H9 (cell line): ENCODE data around the gene LMLN. TPM values are rescaled to one million over a fixed set of nuclear protein-coding genes. Genes with fewer than 3 reads are reported as not detected.
A peak's percentile ranks its signal among the peaks of the same experiment; 100 is the strongest.
"Not testable (repeated sequence)": the region's sequence is repeated elsewhere in the genome, so short reads cannot be mapped to it uniquely, and the experiment has no call there.

Experiments
- DNase-seq: peaks from one replicate; pipeline ENCODE4 v3.0.0-alpha.2; 2017
- H2AFZ ChIP-seq: one replicate; pipeline ENCODE4 v1.6.1; 2013; ENCODE audit warnings: mild to moderate bottlenecking, low read length, control low read depth, moderate library complexity
- H2AK5ac ChIP-seq: 2 replicates; pipeline ENCODE4 v1.6.1; 2013; ENCODE audit warnings: low read length, control low read depth, mixed read lengths; ENCODE audit not compliant: insufficient read length
- H2BK120ac ChIP-seq: one replicate; pipeline ENCODE4 v1.6.1; 2013; ENCODE audit warnings: low read depth, mild to moderate bottlenecking, low read length, control low read depth, inconsistent platforms; ENCODE audit not compliant: poor library complexity, severe bottlenecking
- H2BK12ac ChIP-seq: 2 replicates; pipeline ENCODE4 v1.6.1; 2013; ENCODE audit warnings: low read length, control low read depth, mixed read lengths, low read depth; ENCODE audit not compliant: insufficient read length
- H2BK15ac ChIP-seq: 2 replicates; pipeline ENCODE4 v1.6.1; 2013; ENCODE audit warnings: low read depth, low read length, control low read depth
- H2BK20ac ChIP-seq: one replicate; pipeline ENCODE4 v1.6.1; 2013; ENCODE audit warnings: low read depth, mild to moderate bottlenecking, low read length, control low read depth, inconsistent platforms; ENCODE audit not compliant: poor library complexity, severe bottlenecking
- H2BK5ac ChIP-seq: 2 replicates; pipeline ENCODE4 v1.6.1; 2013; ENCODE audit warnings: low read length, control low read depth, mixed read lengths; ENCODE audit not compliant: insufficient read length
- H3K14ac ChIP-seq: 2 replicates; pipeline ENCODE4 v1.6.1; 2013; ENCODE audit warnings: low read length, control low read depth; ENCODE audit not compliant: insufficient read depth
- H3K18ac ChIP-seq: 2 replicates; pipeline ENCODE4 v1.6.1; 2013; ENCODE audit warnings: low read depth, mild to moderate bottlenecking, mixed read lengths, low read length, control low read depth; ENCODE audit not compliant: insufficient read length
- H3K23ac ChIP-seq: 2 replicates; pipeline ENCODE4 v1.6.1; 2013; ENCODE audit warnings: low read length, control low read depth, mixed read lengths, low read depth; ENCODE audit not compliant: insufficient read length
- H3K23me2 ChIP-seq: 2 replicates; pipeline ENCODE4 v1.6.1; 2013; ENCODE audit warnings: low read depth, mild to moderate bottlenecking, mixed read lengths, low read length, control low read depth; ENCODE audit not compliant: insufficient read length, poor library complexity, severe bottlenecking
- H3K27ac ChIP-seq: 2 replicates; pipeline ENCODE4 v1.5.1; 2013; ENCODE audit warnings: low read length, control low read depth, mixed read lengths, low read depth; ENCODE audit not compliant: insufficient read length
- H3K27me3 ChIP-seq: 2 replicates; pipeline ENCODE4 v1.6.1; 2013; ENCODE audit warnings: low read length, control low read depth, inconsistent platforms; ENCODE audit not compliant: insufficient read depth
- H3K4ac ChIP-seq: 2 replicates; pipeline ENCODE4 v1.6.1; 2013; ENCODE audit warnings: low read depth, mild to moderate bottlenecking, control low read depth, inconsistent platforms, low read length, moderate library complexity
- H3K4me1 ChIP-seq: 2 replicates; pipeline ENCODE4 v1.6.1; 2013; ENCODE audit warnings: low read length, control low read depth, inconsistent platforms; ENCODE audit not compliant: insufficient read depth
- H3K4me2 ChIP-seq: 2 replicates; pipeline ENCODE4 v1.6.1; 2013; ENCODE audit warnings: low read length, control low read depth, mixed read lengths; ENCODE audit not compliant: insufficient read length, insufficient read depth
- H3K56ac ChIP-seq: 2 replicates; pipeline ENCODE4 v1.6.1; 2013; ENCODE audit warnings: low read depth, mild to moderate bottlenecking, mixed read lengths, low read length, control low read depth; ENCODE audit not compliant: insufficient read length
- H3K79me1 ChIP-seq: 2 replicates; pipeline ENCODE4 v1.6.1; 2013; ENCODE audit warnings: low read depth, mild to moderate bottlenecking, moderate library complexity, low read length, control low read depth, inconsistent platforms; ENCODE audit not compliant: insufficient read depth, poor library complexity, severe bottlenecking
- H3K79me2 ChIP-seq: 2 replicates; pipeline ENCODE4 v1.6.1; 2013; ENCODE audit warnings: low read length, control low read depth, inconsistent platforms; ENCODE audit not compliant: insufficient read depth
- H3K9ac ChIP-seq: 2 replicates; pipeline ENCODE4 v1.6.1; 2013; ENCODE audit warnings: low read length, control low read depth, mixed read lengths; ENCODE audit not compliant: insufficient read length; ENCODE audit errors: extremely low read depth
- H3K9me3 ChIP-seq: one replicate; pipeline ENCODE4 v1.6.1; 2013; ENCODE audit warnings: low read depth, low read length, inconsistent platforms; ENCODE audit not compliant: control insufficient read depth
- H3T11ph ChIP-seq: one replicate; pipeline ENCODE4 v1.6.1; 2013; ENCODE audit warnings: mild to moderate bottlenecking, low read length, control low read depth, inconsistent platforms
- H4K20me1 ChIP-seq: one replicate; pipeline ENCODE4 v1.6.1; 2013; ENCODE audit not compliant: control insufficient read depth, insufficient read length, insufficient read depth
- H4K5ac ChIP-seq: 2 replicates; pipeline ENCODE4 v1.6.1; 2013; ENCODE audit warnings: low read depth, mild to moderate bottlenecking, mixed read lengths, low read length, control low read depth; ENCODE audit not compliant: insufficient read length
- H4K8ac ChIP-seq: replicated peaks from 2 replicates; pipeline ENCODE4 v1.6.1; 2013; ENCODE audit warnings: low read length, control low read depth, mixed read lengths, low read depth; ENCODE audit not compliant: insufficient read length
- H4K91ac ChIP-seq: 2 replicates; pipeline ENCODE4 v1.6.1; 2013; ENCODE audit warnings: low read depth, mild to moderate bottlenecking, moderate library complexity, mixed read lengths, low read length, control low read depth; ENCODE audit not compliant: insufficient read length
- H3K27ac Mint-ChIP-seq, 3 experiments: 2 replicates in 2 of 3; 3 replicates in 1 of 3; pipeline ENCODE4 v1.8.0; 2020 to 2021; ENCODE audit warnings: mixed read lengths in 3 of 3, mild to moderate bottlenecking in 1 of 3, moderate library complexity in 1 of 3
- H3K27me3 Mint-ChIP-seq: 2 replicates; pipeline ENCODE4 v1.8.0; 2021; ENCODE audit warnings: low read depth, mild to moderate bottlenecking, moderate library complexity, mixed read lengths
- H3K36me3 Mint-ChIP-seq, 3 experiments: 2 replicates in 2 of 3; 3 replicates in 1 of 3; pipeline ENCODE4 v1.8.0; 2020 to 2021; ENCODE audit warnings: low read depth in 3 of 3, mixed read lengths in 3 of 3; ENCODE audit not compliant: insufficient read depth in 1 of 3
- H3K4me1 Mint-ChIP-seq, 2 experiments: 2 replicates each; pipeline ENCODE4 v1.8.0; 2020; ENCODE audit warnings: mixed read lengths in 2 of 2
- H3K4me3 Mint-ChIP-seq, 2 experiments: 2 replicates in 1 of 2; 3 replicates in 1 of 2; pipeline ENCODE4 v1.8.0; 2020 to 2021; ENCODE audit warnings: mild to moderate bottlenecking in 2 of 2, mixed read lengths in 2 of 2, moderate library complexity in 1 of 2
- H3K9me3 Mint-ChIP-seq, 2 experiments: 2 replicates in 1 of 2; 3 replicates in 1 of 2; pipeline ENCODE4 v1.8.0; 2020; ENCODE audit warnings: mild to moderate bottlenecking in 2 of 2, mixed read lengths in 2 of 2, moderate library complexity in 1 of 2
- WGBS: extraction: QIAGEN DNeasy Blood & Tissue Kit; methylation state at CpG from one replicate; pipeline ENCODE4 v1.1.7; 2013; ENCODE audit warnings: missing lambda C conversion rate, low lambda C conversion rate, mixed read lengths; ENCODE audit not compliant: insufficient read length; ENCODE audit errors: extremely low coverage; 5-methylcytosine and 5-hydroxymethylcytosine counted together
- total RNA-seq: library from RNA; stranded (reverse); gene quantifications from 2 replicates; pipeline ENCODE4 v1.2.1, GENCODE V29; 2021
- TF ChIP-seq, protein P1 (sequence below): fragments of 200-600 bp; sonication (generic); conservative IDR thresholded peaks from 3 replicates; pipeline ENCODE4 v1.8.0; 2021; ENCODE audit warnings: antibody characterized with exemption, mild to moderate bottlenecking

Gene LMLN
- total RNA-seq, 1 experiment from 2014 or later, result 3.8 TPM

- H3K9me3 ChIP-seq, result no peaks in the 10 kb centered on the region
- peak; percentile 53 for DNase-seq
- no peak overlapping the region for H4K8ac ChIP-seq
- H3K27ac Mint-ChIP-seq, result no peak overlapping the region
- H3K18ac ChIP-seq, result no peak overlapping the region
- H3K79me2 ChIP-seq, result no peaks in the 10 kb centered on the region
- H3K4ac ChIP-seq, result no peak overlapping the region
- no peaks in the 10 kb centered on the region for H4K20me1 ChIP-seq
- H3K9me3 Mint-ChIP-seq, result peaks cover 5% of the 10 kb centered on the region in 2 experiments
- H3T11ph ChIP-seq, result no peak overlapping the region
- no peaks in the 10 kb centered on the region for H3K4me1 Mint-ChIP-seq
- no CpG with 5 or more reads among the region's 33 CpGs for WGBS
- H3K79me1 ChIP-seq, result no peaks in the 10 kb centered on the region
- no peak overlapping the region for H2BK20ac ChIP-seq
- peaks cover 7% of the 10 kb centered on the region for H3K23me2 ChIP-seq
- H2BK15ac ChIP-seq, result no peak overlapping the region
- no peak overlapping the region for H3K9ac ChIP-seq
- H4K5ac ChIP-seq, result no peak overlapping the region
- H2BK12ac ChIP-seq, result no peak overlapping the region
- H3K27me3 Mint-ChIP-seq, result peaks cover 86% of the 10 kb centered on the region
- H3K14ac ChIP-seq, result no peak overlapping the region
- H3K56ac ChIP-seq, result no peak overlapping the region
- H2AFZ ChIP-seq, result no peak overlapping the region
- peak overlapping the region; percentile 36 for H3K4me2 ChIP-seq
- H4K91ac ChIP-seq, result no peak overlapping the region
- no peak overlapping the region for H3K23ac ChIP-seq
- peak overlapping the region; percentile 44 to 68; a peak in 4 of 5 replicates for H3K4me3 Mint-ChIP-seq
- no peak overlapping the region for H2BK5ac ChIP-seq
- no peak overlapping the region for H2BK120ac ChIP-seq
- no peaks in the 10 kb centered on the region for H3K36me3 Mint-ChIP-seq
- no peaks in the 10 kb centered on the region for H3K4me1 ChIP-seq
- TF ChIP-seq, protein P1, sequence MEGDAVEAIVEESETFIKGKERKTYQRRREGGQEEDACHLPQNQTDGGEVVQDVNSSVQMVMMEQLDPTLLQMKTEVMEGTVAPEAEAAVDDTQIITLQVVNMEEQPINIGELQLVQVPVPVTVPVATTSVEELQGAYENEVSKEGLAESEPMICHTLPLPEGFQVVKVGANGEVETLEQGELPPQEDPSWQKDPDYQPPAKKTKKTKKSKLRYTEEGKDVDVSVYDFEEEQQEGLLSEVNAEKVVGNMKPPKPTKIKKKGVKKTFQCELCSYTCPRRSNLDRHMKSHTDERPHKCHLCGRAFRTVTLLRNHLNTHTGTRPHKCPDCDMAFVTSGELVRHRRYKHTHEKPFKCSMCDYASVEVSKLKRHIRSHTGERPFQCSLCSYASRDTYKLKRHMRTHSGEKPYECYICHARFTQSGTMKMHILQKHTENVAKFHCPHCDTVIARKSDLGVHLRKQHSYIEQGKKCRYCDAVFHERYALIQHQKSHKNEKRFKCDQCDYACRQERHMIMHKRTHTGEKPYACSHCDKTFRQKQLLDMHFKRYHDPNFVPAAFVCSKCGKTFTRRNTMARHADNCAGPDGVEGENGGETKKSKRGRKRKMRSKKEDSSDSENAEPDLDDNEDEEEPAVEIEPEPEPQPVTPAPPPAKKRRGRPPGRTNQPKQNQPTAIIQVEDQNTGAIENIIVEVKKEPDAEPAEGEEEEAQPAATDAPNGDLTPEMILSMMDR, result no peak
- no peak overlapping the region for H3K27ac ChIP-seq
- no peak overlapping the region for H2AK5ac ChIP-seq
- peaks cover 11% of the 10 kb centered on the region for H3K27me3 ChIP-seq
Observed at GRCh38 chr3:198081421-198081844, 121.4 kb downstream of the LMLN start.

DNA sequence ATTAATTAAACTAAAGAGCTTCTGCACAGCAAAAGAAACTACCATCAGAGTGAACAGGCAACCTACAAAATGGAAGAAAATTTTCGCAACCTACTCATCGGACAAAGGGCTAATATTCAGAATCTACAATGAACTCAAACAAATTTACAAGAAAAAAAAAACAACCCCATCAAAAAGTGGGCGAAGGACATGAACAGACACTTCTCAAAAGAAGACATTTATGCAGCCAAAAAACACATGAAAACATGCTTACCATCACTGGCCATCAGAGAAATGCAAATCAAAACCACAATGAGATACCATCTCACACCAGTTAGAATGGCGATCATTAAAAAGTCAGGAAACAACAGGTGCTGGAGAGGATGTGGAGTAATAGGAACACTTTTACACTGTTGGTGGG is 122.2 kb downstream of the LMLN start:
- H2AFZ ChIP-seq, H3K9ac ChIP-seq, H3K23me2 ChIP-seq, H3K79me2 ChIP-seq, H4K5ac ChIP-seq, H4K91ac ChIP-seq, H4K8ac ChIP-seq, H3T11ph ChIP-seq, H3K27ac ChIP-seq, H3K4me1 Mint-ChIP-seq, H3K4me1 ChIP-seq, H3K4me2 ChIP-seq, H2AK5ac ChIP-seq, H2BK12ac ChIP-seq, H3K56ac ChIP-seq, H3K4ac ChIP-seq, H3K79me1 ChIP-seq, H2BK120ac ChIP-seq, DNase-seq, H4K20me1 ChIP-seq, H3K23ac ChIP-seq, H3K18ac ChIP-seq, H2BK20ac ChIP-seq, H3K27ac Mint-ChIP-seq, H2BK15ac ChIP-seq, H3K14ac ChIP-seq, H2BK5ac ChIP-seq, H3K9me3 ChIP-seq, H3K9me3 Mint-ChIP-seq, H3K36me3 Mint-ChIP-seq: not testable (repeated sequence)
- peaks cover 11% of the 10 kb centered on the region for H3K27me3 ChIP-seq
- peaks cover 86% of the 10 kb centered on the region for H3K27me3 Mint-ChIP-seq
- no CpG with 5 or more reads among the region's 4 CpGs for WGBS
- H3K4me3 Mint-ChIP-seq, result peak overlapping the region in 1 of 2 experiments; percentile 68; a peak in 3 of 5 replicates
